Liver (tissue), 9 donors: ENCODE measurements around the gene MAP3K4. TPM values are rescaled to one million over a fixed set of nuclear protein-coding genes. Genes with fewer than 3 reads are reported as not detected.

Source experiments
- DNase-seq: peaks from one replicate; pipeline ENCODE4 v3.0.0-alpha.2; 2017; ENCODE audit warnings: low spot score
- H3K27ac ChIP-seq, 2 donors: one replicate each; pipeline ENCODE4 v1.7.0; 2013; ENCODE audit warnings: inconsistent platforms in 2 of 2, low read length in 2 of 2, control low read depth in 1 of 2, low read depth in 1 of 2, mild to moderate bottlenecking in 1 of 2
- H3K27me3 ChIP-seq, 4 donors: one replicate each; pipeline versions ENCODE4 v1.6.1 to v1.7.0; 2013; ENCODE audit warnings: low read length in 3 of 4, inconsistent platforms in 1 of 4, mild to moderate bottlenecking in 1 of 4, moderate library complexity in 1 of 4; ENCODE audit not compliant: control insufficient read depth in 4 of 4, insufficient read depth in 4 of 4
- H3K36me3 ChIP-seq, 4 donors: one replicate each; pipeline versions ENCODE4 v1.6.1 to v1.7.0; 2013; ENCODE audit warnings: low read length in 3 of 4, mild to moderate bottlenecking in 3 of 4, low read depth in 1 of 4, moderate library complexity in 1 of 4; ENCODE audit not compliant: control insufficient read depth in 4 of 4, insufficient read depth in 3 of 4
- H3K4me1 ChIP-seq, 4 donors: one replicate each; pipeline versions ENCODE4 v1.6.1 to v1.7.0; 2013; ENCODE audit warnings: low read length in 3 of 4, mild to moderate bottlenecking in 3 of 4, moderate library complexity in 1 of 4; ENCODE audit not compliant: control insufficient read depth in 4 of 4, insufficient read depth in 4 of 4
- H3K4me3 ChIP-seq, 3 donors: one replicate each; pipeline versions ENCODE4 v1.6.1 to v1.7.0; 2013; ENCODE audit warnings: low read length in 3 of 3, control low read depth in 1 of 3, low read depth in 1 of 3, mild to moderate bottlenecking in 1 of 3
- H3K9ac ChIP-seq, 2 donors: one replicate each; pipeline ENCODE4 v1.7.0; 2013; ENCODE audit warnings: low read length in 2 of 2, mild to moderate bottlenecking in 2 of 2, moderate library complexity in 2 of 2, control low read depth in 1 of 2, low read depth in 1 of 2
- H3K9me3 ChIP-seq, 4 donors: one replicate each; pipeline versions ENCODE4 v1.6.1 to v1.7.0; 2013; ENCODE audit warnings: low read length in 3 of 4; ENCODE audit not compliant: control insufficient read depth in 4 of 4
- FOXA1 ChIP-seq: IDR thresholded peaks from 2 replicates; pipeline ENCODE4 v1.6.1; 2016; ENCODE audit warnings: antibody characterized with exemption
- GABPA ChIP-seq, 2 donors: IDR thresholded peaks in 1 of 2; conservative IDR thresholded peaks in 1 of 2; 2 replicates each; pipeline ENCODE4 v1.6.1; 2016; ENCODE audit warnings: antibody characterized with exemption in 2 of 2, mild to moderate bottlenecking in 1 of 2, moderate library complexity in 1 of 2
- MAX ChIP-seq: IDR thresholded peaks from 2 replicates; pipeline ENCODE4 v1.6.1; 2016; ENCODE audit warnings: antibody characterized with exemption
- RAD21 ChIP-seq, 2 donors: IDR thresholded peaks; 2 replicates each; pipeline ENCODE4 v1.6.1; 2016; ENCODE audit warnings: antibody characterized with exemption in 2 of 2, mild to moderate bottlenecking in 2 of 2
- REST ChIP-seq: IDR thresholded peaks from 2 replicates; pipeline ENCODE4 v1.6.1; 2016; ENCODE audit warnings: antibody characterized with exemption, mild to moderate bottlenecking
- TAF1 ChIP-seq: conservative IDR thresholded peaks from 2 replicates; pipeline ENCODE4 v1.6.1; 2016; ENCODE audit warnings: antibody characterized with exemption, mild to moderate bottlenecking
- WGBS: extraction: QIAGEN DNeasy Blood & Tissue Kit; methylation state at CpG from one replicate; pipeline ENCODE4 v1.1.7; 2013; 5-methylcytosine and 5-hydroxymethylcytosine counted together
- polyA plus RNA-seq, 2 donors: library from polyadenylated mRNA; stranded (reverse) in 1 of 2; unstranded in 1 of 2; fragments of 200-250 nt in 1 of 2; fragments of >200 nt in 1 of 2; fragmentation: Nextera tagmentation in 1 of 2; extraction: Ambion mirVana in 1 of 2; gene quantifications; one replicate each; pipeline versions ENCODE4 v1.2.1 to v1.2.3, GENCODE V29; 2013 to 2015
- total RNA-seq, 2 donors: library from RNA; depleted of rRNA; stranded (reverse); fragments of >200 nt; gene quantifications; one replicate each; pipeline ENCODE4 v1.2.3, GENCODE V29; 2014
- TF ChIP-seq, protein P1 (sequence below): IDR thresholded peaks from 2 replicates; pipeline ENCODE4 v1.6.1; 2016; ENCODE audit warnings: antibody characterized with exemption
- TF ChIP-seq, protein P2 (sequence below): fragments of 150-350 bp; IDR thresholded peaks from 2 replicates; pipeline ENCODE4 v1.5.1; 2017; ENCODE audit warnings: improper control_type of control experiment, low read depth, low read length; ENCODE audit not compliant: missing input control
- donor health status: healthy.
- donor health status: healthy.
- donor health status: healthy.
- donor health status: healthy.
- donor health status: healthy.

Gene MAP3K4
- total and polyA plus RNA-seq, 4 donors = 4.3 to 20.0 (median 11.7) TPM

GRCh38 chr6:161125591-161125990 is 134.0 kb downstream of the MAP3K4 start:
- H3K9ac ChIP-seq = no peak overlapping the region
- H3K27me3 ChIP-seq = no peaks in the 10 kb centered on the region
- H3K36me3 ChIP-seq = peaks cover 0 to 6% (median 4%) of the 10 kb centered on the region in 4 donors
- no peak for TF ChIP-seq RAD21 (IDR thresholded peaks at IDR 0.05)
- TF ChIP-seq GABPA (IDR thresholded peaks at IDR 0.05 in 1 of 2, conservative IDR thresholded peaks at IDR 0.05 in 1 of 2) = no peak
- no peak for TF ChIP-seq MAX
- TF ChIP-seq, protein P1, sequence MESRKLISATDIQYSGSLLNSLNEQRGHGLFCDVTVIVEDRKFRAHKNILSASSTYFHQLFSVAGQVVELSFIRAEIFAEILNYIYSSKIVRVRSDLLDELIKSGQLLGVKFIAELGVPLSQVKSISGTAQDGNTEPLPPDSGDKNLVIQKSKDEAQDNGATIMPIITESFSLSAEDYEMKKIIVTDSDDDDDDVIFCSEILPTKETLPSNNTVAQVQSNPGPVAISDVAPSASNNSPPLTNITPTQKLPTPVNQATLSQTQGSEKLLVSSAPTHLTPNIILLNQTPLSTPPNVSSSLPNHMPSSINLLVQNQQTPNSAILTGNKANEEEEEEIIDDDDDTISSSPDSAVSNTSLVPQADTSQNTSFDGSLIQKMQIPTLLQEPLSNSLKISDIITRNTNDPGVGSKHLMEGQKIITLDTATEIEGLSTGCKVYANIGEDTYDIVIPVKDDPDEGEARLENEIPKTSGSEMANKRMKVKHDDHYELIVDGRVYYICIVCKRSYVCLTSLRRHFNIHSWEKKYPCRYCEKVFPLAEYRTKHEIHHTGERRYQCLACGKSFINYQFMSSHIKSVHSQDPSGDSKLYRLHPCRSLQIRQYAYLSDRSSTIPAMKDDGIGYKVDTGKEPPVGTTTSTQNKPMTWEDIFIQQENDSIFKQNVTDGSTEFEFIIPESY = no peak
- TF ChIP-seq, protein P2, sequence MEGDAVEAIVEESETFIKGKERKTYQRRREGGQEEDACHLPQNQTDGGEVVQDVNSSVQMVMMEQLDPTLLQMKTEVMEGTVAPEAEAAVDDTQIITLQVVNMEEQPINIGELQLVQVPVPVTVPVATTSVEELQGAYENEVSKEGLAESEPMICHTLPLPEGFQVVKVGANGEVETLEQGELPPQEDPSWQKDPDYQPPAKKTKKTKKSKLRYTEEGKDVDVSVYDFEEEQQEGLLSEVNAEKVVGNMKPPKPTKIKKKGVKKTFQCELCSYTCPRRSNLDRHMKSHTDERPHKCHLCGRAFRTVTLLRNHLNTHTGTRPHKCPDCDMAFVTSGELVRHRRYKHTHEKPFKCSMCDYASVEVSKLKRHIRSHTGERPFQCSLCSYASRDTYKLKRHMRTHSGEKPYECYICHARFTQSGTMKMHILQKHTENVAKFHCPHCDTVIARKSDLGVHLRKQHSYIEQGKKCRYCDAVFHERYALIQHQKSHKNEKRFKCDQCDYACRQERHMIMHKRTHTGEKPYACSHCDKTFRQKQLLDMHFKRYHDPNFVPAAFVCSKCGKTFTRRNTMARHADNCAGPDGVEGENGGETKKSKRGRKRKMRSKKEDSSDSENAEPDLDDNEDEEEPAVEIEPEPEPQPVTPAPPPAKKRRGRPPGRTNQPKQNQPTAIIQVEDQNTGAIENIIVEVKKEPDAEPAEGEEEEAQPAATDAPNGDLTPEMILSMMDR = no peak
- 96% methylated on average over 2 of the region's 2 CpGs for WGBS
- DNase-seq = no peak
- H3K9me3 ChIP-seq = peaks cover 0 to 3% (median 0%) of the 10 kb centered on the region in 4 donors
- H3K27ac ChIP-seq = no peak overlapping the region
- no peak overlapping the region for H3K4me3 ChIP-seq
- H3K4me1 ChIP-seq = no peaks in the 10 kb centered on the region

GRCh38 chr6:161127071-161127740 is 135.6 kb downstream of the MAP3K4 start:
- no peak for DNase-seq
- Histone ChIP-seq H3K27ac (no peak overlapping the region), H3K27me3 (no peaks in the 10 kb centered on the region), H3K4me1 (no peaks in the 10 kb centered on the region), H3K4me3 (no peak overlapping the region), H3K9ac (no peak overlapping the region), H3K9me3 (peaks cover 0 to 3% (median 0%) of the 10 kb centered on the region in 4 donors), H3K36me3 (peaks cover 0 to 6% (median 2%) of the 10 kb centered on the region in 4 donors)
- TF ChIP-seq REST = no peak
- TF ChIP-seq FOXA1 = no peak
- TF ChIP-seq TAF1 = no peak
- WGBS = 96% methylated on average over 7 of the region's 7 CpGs
